Left forelimb (tissue), 1 donor: ENCODE results near the gene EDEM1.
"Not testable (repeated sequence)": the region's sequence is repeated elsewhere in the genome, so short reads cannot be mapped to it uniquely, and the experiment has no call there.

ENCODE experiments used
- DNase-seq: peaks from one replicate; pipeline ENCODE4 v3.0.0-alpha.2; 2018; ENCODE audit warnings: low spot score

EDEM1 gene

GRCh38 chr3:5232570-5232969, 45.1 kb downstream of the EDEM1 start:
- DNase-seq, result no peak

- DNase-seq, result no peak
Measured at GRCh38 chr3:5233026-5233425, 45.5 kb downstream of the EDEM1 start.

- DNase-seq, result no peak
Measured at GRCh38 chr3:5235655-5236054, 48.1 kb downstream of the EDEM1 start.

GRCh38 chr3:5238545-5238944, 51.0 kb downstream of the EDEM1 start:
- DNase-seq, result no peak

- no peak for DNase-seq
Measured at GRCh38 chr3:5239602-5240001, 52.1 kb downstream of the EDEM1 start.

- no peak for DNase-seq
Measured at GRCh38 chr3:5240740-5241139, 53.2 kb downstream of the EDEM1 start.

- not testable (repeated sequence) for DNase-seq
Measured at GRCh38 chr3:5242785-5243184, 55.3 kb downstream of the EDEM1 start.

- no peak for DNase-seq
Measured at GRCh38 chr3:5245927-5246326, 58.4 kb downstream of the EDEM1 start.

GRCh38 chr3:5248822-5249221, 61.3 kb downstream of the EDEM1 start:
- no peak for DNase-seq

- no peak for DNase-seq
Measured at GRCh38 chr3:5250467-5251195, 63.1 kb downstream of the EDEM1 start.

- no peak for DNase-seq
Measured at GRCh38 chr3:5251196-5251583, 63.7 kb downstream of the EDEM1 start.

- DNase-seq, result no peak
Measured at GRCh38 chr3:5252131-5252530, 64.6 kb downstream of the EDEM1 start.

- DNase-seq, result no peak
Measured at GRCh38 chr3:5254281-5255048, 67.0 kb downstream of the EDEM1 start.

- DNase-seq, result no peak
Measured at GRCh38 chr3:5255404-5256344, 68.2 kb downstream of the EDEM1 start.

GRCh38 chr3:5258526-5258925, 71.0 kb downstream of the EDEM1 start:
- DNase-seq, result no peak

- DNase-seq, result no peak
Measured at GRCh38 chr3:5260992-5261501, 73.5 kb downstream of the EDEM1 start.

- no peak for DNase-seq
Measured at GRCh38 chr3:5262507-5262906, 75.0 kb downstream of the EDEM1 start.

- no peak for DNase-seq
Measured at GRCh38 chr3:5264093-5264600, 76.6 kb downstream of the EDEM1 start.

- no peak for DNase-seq
Measured at GRCh38 chr3:5264896-5265770, 77.6 kb downstream of the EDEM1 start.

GRCh38 chr3:5267252-5267651, 79.7 kb downstream of the EDEM1 start:
- no peak for DNase-seq

- no peak for DNase-seq
Measured at GRCh38 chr3:5267889-5268288, 80.4 kb downstream of the EDEM1 start.
